Measurements from ENCODE around the gene PVALEF.

Gene PVALEF

DNA sequence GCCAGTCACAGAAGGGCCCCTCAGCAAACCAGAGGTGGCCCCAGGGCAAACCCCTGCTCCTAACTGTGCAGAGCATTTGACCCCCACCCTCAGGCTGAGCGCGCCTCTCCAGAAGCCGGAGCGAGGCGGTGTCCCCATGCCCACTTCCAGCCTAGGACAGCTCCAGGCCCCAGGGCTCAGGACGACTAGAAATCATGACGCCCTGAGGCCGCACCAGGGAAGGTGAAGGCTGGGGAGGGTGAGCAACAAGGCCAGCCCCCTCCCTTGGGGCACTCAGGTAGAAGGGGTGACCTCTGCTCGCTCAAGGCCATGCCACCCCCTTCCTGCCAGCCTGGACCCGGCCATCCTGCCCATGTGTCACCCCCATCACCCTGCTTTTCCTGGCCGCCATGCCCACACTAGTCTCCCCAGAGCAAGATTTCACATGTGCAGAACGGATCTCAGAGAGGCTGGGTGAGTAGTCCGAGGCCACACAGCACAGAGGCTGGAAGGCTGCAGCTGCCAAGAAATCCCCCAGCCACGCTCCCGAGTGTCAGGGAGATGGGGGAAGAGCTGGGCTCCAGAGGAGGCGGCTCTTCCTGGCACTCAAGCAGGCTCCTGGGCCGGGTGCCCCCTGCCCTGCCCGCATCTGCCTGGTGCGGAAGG, 2.1 kb upstream of the PVALEF start:
- no peak for DNase-seq

DNA sequence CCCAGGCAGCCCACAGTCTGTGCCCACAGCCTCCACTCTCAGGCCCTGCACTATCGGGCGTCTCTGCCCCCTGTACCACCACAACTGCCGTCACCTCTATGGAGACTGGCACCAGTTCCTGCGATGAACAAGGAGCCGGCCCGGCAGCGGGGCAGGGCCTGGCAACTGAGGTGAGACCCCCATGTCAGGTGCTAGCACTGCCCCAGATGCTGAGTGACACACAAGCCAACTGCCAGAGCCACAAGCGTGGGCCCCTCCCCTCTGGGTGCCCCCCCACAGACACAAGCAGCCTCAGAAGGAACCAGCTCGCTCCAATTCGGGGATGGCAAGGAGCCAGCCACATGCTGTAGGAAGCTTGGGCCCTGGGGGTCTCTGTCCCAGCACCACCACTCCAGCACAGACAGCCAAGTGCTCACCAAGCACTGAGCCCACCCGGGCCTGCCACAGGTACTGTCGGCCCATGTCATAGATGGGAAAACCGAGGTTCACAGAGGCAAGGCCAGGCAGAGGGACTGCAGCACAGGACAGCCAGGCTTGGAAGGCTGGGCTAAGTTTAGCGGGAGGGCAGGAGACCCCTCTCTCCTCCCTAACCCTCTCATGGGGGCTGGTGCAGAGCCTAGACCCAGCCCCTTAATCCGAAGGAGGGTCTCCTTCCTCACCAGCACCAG, 1.5 kb upstream of the PVALEF start:
- no peak for DNase-seq

DNA sequence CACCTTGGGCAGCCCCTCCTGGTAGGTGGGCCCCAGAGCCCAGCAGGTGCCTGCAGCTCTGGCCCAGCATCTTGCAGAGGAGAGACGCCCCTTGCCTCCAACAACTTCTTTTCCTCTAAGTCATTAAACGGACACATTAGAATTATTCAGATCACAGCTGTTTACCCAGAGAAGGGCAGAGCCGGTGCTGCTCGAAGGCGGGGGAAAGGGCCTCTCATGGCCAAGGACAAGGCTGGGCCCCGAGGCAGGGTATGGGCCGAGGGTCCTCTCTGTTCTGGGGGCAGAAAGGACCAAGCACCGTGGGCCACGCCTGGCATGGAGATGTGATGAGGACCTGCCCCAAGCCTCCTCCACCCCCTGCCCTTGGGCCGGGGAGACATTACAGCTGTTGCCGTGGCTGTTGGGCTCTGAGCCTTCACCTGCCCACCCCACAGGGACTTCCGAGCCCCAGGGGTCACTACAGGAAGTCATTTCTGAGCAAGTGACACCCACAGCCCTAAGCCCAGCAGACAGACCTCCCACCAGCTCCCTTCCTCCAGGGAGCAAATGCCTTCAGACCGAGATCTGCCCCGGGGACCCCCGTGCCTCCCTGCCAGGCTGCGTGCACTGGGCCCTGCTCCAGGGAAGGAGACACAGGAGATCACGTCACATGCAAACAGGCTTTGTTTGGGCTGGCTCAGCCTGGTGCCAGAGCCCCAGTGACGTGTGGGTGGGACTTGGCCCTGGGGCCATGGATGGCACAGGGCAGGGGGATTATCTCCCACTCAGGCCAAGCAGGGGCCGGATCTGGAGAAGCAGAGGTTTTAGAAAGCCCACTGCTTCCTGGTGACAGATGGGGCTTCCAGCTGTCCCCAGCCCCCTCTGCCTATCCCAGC, 699 bp upstream of the PVALEF start:
- no peak for DNase-seq

DNA sequence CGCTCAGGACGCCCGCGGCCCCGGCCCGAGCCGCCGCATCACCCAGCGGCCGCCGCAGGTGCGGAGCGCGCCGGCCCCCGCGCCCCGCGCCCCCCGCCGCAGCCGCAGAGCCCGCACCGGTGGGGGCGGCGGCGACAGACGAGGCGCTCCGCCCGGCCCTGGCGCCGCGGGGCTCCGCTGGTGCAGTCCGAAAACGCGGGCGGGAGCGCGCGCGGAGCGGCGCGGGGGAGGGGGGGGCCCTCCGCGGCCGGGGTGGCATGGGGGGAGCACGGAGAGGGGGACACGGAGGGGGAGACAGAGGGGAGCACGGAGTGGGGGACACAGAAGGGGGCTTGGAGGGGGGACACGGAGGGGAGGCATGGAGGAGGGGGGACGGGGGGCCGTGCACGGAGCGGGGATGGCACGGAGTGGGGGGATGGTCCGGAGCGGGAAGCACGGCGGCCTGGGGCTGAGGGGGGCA, 756 bp downstream of the PVALEF start, which contains the start of gene AATK:
TSS of gene AATK (minus strand) at position 189 of the 460 bp plus-strand sequence. CDS start 229 bp downstream, outside the sequence.
- DNase-seq: no peak

DNA sequence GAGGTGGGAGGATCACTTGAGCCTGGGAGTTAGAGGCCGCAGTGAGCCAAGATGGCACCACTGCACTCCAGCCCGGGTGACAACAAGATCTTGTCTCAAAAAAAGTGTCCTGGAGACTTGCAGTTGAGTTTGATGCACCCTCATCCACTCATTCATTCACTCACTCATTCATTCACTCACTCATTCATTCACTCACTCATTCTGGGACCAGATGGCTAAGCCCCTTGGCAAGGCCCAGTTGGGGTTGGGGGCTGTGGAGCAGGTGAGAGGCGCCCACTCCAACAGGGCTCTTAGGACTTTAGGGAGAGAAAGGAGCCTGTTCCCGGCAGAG, 1.9 kb downstream of the PVALEF start:
- DNase-seq: no peak

DNA sequence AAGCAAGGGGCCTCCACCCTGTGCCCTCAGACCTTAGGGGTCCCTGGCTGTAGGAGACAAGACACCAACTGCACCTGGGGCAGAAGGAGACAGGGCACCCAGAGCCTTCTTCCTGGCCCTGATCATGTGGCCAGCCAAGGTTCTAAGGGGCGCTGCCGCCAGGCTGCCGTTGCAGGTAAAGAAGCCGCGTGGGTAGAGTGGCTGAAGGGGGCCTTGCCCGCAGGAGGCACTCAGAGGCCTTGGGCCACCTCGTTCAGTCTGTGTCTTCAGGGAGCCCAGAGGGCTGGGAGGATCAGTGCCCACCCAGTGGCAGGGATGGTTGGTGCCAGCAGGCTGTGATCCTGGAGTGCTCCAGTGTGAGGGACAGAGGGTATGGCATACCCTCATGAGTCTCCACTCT, 2.3 kb downstream of the PVALEF start:
- no peak for DNase-seq

DNA sequence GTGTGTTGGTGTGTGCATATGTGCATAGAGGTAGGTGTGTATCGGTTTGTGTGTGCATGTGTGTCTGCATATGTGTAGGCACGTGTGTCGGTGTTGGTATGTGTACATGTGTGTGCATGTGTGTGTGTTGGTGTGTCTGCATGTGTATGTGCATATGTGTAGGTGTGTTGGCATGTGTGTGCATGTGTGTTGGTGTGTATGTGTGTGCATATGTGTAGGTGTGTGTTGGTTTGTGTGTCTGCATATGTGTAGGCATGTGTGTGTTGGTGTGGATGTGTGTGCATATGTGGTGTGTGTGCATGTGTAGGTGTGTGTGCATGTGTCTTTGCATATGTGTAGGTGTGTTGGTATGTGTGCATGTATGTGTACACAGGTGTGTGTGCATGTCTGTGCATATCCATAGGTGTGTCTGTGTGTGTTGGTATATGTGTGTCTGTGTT, 4.6 kb downstream of the PVALEF start:
- DNase-seq: no peak

DNA sequence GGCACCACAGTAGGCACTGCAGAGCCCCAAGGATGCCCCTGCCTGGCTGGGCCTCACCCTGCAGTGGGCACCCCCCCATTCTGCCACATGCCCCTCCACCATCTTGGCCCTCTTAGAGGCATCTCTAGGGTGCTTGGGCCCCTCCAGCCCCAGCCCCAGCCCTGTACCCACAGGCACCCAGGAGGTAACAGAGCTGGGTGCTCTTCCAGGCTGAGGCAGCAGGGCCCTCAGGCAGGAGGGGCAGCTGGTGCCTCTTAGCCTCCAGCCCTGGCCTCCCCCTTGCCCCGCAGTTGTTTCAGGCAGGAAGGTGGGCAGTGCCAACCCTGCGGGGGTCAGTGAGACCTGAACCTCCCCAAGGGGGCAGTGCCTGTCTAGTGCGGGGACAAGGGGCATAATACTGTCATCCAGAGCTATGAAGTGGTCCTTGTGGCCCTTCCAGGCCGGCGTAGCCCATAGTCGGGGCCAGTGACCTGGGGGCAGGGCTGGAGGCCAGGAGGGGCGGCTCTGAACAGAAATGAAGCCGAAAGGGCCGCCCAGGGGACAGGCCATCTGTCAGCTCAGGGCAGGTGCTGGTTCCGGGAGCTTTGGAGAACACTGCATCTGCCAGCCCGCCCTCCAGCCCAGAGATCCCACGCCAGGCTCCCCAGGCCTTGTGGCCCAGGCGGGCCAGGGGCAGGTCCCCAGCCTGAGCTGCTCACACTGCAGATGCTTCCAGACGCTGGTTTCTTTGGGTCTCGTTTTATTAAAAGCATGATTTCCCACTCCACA, 5.6 kb downstream of the PVALEF start:
- DNase-seq: no peak

DNA sequence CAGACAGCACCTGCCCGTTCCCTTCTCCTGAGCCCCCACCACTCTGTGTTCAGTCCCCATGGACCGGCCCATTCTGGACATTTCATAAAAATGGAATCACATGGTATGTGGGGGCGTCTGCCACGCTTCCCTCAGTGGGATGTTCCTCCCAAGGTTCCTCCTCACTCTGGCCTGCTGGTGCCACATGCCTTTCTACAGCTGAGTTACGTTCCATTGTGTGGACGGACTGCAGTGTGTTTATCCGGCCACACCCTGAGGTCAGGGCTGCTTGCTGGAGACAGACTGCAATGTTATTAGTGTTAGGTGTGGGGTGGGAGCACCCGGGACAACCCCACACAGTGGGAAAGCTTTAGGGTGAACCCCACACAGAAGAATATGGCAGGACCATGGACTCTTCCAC, 6.6 kb downstream of the PVALEF start:
- no peak for DNase-seq

DNA sequence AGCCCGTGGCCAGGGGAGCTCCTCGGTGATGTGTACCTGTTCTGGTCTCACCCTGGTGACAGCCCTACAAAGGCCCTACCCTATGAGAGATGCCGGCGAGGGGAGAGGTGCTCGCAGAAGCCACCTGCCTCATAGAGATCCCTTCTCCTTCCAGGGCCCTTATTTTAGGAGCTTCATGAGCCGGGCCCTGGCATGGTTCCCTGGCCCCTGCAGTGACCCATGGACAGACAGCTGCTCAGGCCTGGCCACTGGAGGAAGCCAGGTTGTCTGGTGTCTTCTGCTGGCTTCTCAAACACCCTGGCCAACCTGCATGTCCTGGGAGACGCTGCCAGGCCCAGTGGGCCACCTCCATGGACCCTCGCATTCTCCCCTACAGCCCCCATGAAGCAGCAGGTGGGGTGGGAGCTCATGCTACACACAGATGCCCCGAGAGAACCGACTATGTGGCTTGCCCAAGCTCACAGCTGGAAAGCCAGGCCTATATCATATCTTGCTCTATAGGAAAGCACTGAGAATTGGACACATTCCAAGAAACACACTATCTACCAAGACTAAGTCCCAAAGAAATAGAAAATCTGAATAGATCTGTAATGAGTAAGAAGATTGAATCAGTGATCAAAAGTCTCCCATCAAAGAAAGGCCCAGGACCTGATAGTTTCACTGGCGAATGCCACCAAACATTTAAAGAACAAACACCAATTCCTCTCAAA, 7.9 kb downstream of the PVALEF start:
- DNase-seq: no peak

DNA sequence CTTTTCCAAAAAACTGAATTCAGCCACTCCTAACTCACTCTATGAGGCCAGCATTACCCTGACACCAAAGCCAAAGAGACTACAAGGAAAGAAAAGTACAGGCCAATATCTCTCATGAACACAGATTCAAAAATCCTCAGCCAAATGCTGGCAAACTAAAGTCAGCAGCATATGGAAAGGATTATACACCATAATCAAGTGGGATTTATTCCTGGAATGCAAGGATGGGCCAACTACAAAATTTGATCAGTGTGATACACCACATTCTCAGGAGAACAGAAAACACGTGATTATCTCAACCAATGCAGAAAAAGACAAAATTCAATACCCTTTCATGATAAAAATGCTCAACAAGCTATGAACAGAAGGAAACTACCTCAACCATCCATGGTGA, 8.5 kb downstream of the PVALEF start:
- no peak for DNase-seq

DNA sequence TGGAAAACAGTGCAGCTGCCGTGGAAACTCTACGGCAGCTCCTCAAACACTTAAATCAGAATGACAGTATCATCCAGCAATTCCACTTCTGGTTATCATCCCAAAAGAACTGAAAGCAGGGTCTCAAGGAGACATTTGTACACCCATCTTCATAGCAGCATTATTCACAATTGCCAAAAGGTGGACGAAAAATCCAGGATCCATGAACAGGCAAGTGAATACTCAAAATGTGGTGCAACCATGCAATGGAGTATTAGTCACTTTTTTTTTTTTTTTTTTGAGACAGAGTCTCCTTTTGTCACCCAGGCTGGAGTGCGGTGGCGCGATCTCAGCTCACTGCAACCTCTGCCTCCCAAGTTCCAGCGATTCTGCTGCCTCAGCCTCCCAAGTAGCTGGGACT, 11.4 kb downstream of the PVALEF start:
- DNase-seq: no peak

DNA sequence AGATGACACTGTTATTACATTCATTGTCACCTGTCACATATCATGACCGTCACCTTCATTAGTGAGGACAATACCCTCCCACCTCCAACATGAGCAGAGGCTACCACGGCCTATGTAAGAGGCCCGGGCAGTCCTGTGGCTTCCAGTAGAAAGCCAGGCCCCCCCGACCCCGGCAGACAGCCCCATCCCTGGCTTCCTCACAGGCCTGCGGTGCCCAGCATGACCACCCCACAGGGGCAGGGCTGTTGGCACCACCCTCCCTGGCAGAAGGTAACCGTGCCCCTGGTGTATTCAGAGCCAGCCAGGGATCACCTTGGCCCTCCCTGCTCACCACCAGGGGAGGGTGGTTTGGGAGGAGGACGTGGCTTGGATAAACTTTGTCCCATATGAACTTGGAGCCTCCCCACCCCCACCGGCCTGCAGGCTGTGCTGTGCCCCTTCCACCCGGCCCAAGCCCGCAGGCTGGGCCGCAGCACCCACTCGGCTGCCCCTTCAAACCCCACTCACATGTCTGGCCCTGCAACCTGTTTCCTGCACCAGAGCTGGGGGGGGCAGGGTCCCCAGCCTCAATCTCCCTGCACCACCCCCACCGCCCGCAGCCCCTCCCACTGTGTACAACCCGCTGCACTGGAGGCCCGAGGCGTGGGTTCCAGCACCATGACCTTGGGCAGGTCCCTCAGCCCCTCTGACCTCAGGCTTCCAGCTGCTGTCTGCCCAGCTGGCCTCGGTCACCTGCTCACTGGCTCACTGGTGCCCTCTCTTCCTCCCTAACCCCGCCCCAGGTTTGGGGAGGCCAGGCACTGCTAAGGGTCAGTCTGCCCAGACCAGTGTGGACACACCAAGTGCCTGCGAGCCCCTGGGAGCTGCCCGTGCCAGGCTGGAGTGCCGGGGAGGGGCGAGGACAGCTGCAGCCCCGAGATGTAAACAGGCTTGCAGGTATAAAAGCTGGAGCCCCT, 13.1 kb downstream of the PVALEF start:
- no peak for DNase-seq

DNA sequence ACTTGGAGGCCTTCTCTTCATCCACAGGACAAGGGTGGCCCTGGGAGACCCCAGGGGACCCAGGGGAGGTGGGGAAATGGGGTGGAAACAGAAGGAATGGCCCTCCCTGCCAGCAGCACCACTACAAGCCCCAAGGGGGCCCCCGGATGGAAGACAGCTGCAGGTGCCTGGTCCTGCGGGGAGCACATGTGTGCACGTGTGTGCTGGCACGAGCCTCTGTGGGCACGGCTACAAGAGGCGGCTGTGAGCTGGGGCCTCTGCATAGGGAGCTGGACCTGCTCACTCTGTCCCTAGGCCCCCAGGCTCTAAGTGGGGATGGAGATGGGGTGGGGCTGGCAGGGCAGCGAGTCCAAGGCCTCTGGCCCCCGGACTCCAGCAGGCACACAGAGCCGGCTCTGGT, 13.9 kb downstream of the PVALEF start:
- DNase-seq: no peak

DNA sequence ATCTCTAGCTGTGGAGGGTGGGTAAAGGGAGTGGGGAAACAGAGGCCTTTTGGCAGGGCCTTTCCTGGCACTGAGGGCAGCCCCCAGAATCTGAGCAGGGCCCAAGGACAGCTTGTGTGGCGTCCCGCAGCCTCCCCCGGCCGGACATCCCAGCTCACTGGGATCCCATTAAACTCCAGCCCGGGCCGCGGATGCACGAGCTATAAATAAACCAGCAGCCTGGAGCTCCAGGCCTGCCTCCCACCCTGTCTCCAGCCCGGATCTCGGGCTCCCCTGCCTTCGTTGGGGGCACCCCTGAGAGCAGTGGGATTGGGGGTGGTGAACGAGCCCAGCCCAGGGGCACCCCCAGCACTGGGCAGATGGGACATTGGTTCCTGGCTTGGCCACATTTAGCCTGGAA, 14.6 kb downstream of the PVALEF start:
- no peak for DNase-seq

DNA sequence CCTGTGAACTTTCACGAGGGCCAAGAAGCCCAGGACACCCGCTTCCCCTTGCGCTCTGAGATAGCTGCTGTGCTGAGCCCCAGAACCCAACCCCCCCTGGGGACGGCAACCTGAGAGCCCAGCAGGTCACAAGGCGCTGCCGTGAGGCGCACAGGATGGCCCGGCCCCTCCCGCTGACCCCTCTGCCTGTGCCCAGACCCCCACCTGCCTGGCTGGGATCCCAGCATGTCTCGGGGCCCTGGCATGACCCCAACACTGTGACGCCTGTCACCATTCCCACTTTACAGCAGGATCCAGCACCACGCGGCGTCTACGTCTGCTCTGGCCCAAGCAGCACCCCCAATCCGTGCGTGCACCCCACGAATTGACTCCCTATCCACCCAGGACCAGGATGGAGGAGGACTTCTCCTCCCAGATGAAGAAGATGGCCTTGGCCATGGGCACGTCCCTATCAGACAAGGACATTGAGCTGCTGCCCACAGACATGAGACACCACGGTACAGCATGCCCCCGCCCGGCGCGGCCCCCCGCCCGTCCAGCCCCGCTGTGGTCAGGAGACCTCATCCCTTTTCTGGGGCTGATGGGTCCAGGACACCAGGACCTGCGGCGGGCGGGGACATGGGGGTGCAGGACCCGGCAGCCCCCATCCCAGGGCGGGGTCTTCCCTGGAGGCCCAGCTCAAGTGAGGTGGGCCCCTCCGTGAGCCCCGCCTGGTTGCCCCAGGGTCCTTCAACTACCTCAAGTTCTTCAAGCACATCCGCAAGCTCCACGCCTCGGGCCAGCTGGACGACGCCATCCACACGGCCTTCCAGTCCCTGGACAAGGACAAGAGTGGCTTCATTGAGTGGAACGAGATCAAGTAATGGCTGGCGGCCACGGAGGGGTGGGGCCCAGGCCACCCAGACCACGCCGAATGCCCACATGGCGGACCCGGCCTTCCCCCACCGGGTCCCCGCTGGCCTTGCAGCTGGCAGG, 15.8 kb downstream of the PVALEF start:
- DNase-seq: no peak

DNA sequence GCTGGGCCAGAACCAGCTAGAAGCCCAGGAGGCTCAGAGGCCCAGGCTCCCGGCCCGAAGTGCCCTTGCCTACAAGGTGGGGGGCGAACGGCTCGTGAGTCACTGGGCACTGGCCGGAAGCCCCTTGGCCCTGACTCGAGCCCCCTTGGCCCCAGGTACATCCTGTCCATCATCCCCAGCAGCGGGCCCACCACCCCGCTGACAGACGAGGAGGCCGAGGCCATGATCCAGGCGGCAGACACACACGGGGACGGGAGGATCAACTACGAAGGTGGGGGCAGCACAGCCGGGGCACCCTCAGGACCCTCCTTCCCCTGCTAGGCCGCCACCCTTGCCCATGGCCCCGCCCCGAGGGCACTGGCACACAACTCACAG, 16.5 kb downstream of the PVALEF start:
- no peak for DNase-seq

DNA sequence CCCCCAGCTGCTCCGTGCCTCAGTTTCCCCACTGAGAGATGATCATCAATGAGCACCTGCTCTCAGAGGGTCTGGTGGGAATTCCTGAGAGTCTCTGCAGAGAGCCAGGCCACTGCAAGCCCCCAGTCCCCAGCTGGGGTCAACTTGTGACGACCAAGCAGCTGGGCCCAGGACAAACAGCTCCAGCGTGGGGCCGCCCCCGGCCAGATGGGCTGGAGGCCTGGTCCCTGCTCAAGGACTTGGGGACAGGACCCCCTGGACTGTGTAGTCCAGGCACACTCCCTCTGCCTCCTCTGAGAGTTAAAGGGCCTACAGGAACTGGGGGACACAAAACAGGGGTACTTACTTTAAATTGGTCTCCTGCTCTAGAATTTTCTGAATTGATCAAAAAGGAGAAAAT, 17.3 kb downstream of the PVALEF start:
- no peak for DNase-seq

DNA sequence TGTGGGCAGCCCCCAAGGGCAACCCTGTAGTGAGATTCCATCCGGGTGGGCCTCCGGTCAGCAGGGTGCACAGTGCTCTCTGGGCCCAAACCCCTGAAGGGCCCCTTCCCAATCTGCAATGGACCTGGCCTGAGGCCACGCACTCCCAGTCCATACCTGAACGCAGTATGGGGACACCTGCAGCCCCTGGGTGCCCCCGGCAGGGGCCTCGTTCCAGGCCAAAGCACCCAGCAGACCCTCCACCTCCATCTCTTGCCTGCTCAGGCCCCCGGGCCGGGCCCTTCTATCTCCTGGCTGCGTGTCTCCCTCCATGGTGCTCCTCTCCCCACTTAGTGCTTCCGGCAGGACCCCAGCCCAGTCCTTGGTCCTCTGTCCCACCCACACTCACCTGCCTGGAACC, 18.0 kb downstream of the PVALEF start:
- no peak for DNase-seq

DNA sequence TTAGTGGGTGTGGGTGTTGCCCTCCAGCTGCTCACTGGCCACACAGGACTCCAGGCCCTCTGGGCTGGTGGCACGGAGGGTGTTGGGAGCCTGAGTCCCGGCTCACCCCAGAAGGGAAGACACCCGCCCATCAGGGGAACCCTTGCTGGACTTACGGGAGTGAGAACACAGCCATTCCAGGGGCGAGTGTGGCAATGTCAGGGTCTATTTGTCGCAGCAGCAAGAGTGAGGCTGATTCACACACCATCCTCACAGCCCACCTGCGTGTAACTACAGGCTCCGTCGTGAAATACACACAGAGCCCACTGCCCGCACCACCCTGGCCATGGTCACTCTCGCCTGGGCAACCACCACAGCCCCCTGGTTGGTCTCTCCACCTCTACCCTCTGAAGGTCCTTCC, 18.5 kb downstream of the PVALEF start:
- DNase-seq: no peak

All from SW 1271 (cell line).